ENCODE results near the gene ZNF396. TPM values are rescaled to one million over a fixed set of nuclear protein-coding genes. Genes with fewer than 3 reads are reported as not detected.

ZNF396 gene
- total RNA-seq, 1 experiment from 2014 or later, result 1.0 TPM

GRCh38 chr18:35343936-35344735 lies 33.0 kb downstream of the ZNF396 start, which contains the start of gene ZNF24 (continued):
- TF ChIP-seq, protein P1, sequence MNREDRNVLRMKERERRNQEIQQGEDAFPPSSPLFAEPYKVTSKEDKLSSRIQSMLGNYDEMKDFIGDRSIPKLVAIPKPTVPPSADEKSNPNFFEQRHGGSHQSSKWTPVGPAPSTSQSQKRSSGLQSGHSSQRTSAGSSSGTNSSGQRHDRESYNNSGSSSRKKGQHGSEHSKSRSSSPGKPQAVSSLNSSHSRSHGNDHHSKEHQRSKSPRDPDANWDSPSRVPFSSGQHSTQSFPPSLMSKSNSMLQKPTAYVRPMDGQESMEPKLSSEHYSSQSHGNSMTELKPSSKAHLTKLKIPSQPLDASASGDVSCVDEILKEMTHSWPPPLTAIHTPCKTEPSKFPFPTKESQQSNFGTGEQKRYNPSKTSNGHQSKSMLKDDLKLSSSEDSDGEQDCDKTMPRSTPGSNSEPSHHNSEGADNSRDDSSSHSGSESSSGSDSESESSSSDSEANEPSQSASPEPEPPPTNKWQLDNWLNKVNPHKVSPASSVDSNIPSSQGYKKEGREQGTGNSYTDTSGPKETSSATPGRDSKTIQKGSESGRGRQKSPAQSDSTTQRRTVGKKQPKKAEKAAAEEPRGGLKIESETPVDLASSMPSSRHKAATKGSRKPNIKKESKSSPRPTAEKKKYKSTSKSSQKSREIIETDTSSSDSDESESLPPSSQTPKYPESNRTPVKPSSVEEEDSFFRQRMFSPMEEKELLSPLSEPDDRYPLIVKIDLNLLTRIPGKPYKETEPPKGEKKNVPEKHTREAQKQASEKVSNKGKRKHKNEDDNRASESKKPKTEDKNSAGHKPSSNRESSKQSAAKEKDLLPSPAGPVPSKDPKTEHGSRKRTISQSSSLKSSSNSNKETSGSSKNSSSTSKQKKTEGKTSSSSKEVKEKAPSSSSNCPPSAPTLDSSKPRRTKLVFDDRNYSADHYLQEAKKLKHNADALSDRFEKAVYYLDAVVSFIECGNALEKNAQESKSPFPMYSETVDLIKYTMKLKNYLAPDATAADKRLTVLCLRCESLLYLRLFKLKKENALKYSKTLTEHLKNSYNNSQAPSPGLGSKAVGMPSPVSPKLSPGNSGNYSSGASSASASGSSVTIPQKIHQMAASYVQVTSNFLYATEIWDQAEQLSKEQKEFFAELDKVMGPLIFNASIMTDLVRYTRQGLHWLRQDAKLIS (CRISPR knock-in tag; IDR thresholded peaks at IDR 0.05; ENCODE audit: borderline replicate concordance), result no peak
- no peak; the same call in 1 of the 2 replicates for TF ChIP-seq MYBL2 (CRISPR knock-in tag; IDR thresholded peaks at IDR 0.05)
- TF ChIP-seq, protein P2, sequence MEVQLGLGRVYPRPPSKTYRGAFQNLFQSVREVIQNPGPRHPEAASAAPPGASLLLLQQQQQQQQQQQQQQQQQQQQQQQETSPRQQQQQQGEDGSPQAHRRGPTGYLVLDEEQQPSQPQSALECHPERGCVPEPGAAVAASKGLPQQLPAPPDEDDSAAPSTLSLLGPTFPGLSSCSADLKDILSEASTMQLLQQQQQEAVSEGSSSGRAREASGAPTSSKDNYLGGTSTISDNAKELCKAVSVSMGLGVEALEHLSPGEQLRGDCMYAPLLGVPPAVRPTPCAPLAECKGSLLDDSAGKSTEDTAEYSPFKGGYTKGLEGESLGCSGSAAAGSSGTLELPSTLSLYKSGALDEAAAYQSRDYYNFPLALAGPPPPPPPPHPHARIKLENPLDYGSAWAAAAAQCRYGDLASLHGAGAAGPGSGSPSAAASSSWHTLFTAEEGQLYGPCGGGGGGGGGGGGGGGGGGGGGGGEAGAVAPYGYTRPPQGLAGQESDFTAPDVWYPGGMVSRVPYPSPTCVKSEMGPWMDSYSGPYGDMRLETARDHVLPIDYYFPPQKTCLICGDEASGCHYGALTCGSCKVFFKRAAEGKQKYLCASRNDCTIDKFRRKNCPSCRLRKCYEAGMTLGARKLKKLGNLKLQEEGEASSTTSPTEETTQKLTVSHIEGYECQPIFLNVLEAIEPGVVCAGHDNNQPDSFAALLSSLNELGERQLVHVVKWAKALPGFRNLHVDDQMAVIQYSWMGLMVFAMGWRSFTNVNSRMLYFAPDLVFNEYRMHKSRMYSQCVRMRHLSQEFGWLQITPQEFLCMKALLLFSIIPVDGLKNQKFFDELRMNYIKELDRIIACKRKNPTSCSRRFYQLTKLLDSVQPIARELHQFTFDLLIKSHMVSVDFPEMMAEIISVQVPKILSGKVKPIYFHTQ (CRISPR knock-in tag; IDR thresholded peaks at IDR 0.05), result 0 out of 2 replicates have a peak, but pooled peaks have one; percentile 34
- TF ChIP-seq E2F1 (CRISPR knock-in tag; IDR thresholded peaks at IDR 0.05), result 0 out of 2 replicates have a peak, but pooled peaks have one; percentile 46
- TF ChIP-seq, protein P3, sequence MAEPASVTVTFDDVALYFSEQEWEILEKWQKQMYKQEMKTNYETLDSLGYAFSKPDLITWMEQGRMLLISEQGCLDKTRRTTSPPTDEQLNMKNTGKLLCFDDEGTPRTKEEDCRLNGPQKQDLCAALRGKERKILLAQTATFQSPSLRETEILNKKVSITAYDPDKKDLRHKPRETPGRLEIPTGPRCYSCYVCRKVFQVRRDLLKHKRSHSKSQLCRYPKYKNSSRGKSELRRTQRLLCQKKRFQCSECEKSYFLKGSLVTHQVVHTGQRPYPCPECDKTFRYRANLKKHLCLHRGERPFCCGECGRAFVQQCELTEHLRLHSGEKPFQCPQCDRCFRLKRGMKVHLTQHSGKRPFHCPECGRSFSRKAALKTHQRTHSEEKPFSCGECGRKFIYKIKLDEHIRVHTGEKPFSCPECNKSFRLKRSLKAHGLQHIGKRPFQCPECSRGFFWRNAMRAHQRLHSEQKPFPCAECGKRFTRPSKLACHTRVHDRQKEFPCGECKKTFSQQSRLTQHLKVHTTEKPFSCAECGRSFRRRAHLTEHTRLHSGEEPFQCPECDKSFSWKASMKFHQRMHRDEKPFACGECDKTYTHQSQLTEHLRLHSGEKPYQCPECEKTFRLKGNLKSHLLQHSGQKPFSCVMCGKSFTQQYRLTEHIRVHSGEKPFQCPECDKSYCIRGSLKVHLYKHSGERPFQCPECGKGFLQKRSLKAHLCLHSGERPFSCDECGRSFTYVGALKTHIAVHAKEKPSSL (CRISPR knock-in tag; conservative IDR thresholded peaks at IDR 0.05), result no peak
- TF ChIP-seq, protein P4, sequence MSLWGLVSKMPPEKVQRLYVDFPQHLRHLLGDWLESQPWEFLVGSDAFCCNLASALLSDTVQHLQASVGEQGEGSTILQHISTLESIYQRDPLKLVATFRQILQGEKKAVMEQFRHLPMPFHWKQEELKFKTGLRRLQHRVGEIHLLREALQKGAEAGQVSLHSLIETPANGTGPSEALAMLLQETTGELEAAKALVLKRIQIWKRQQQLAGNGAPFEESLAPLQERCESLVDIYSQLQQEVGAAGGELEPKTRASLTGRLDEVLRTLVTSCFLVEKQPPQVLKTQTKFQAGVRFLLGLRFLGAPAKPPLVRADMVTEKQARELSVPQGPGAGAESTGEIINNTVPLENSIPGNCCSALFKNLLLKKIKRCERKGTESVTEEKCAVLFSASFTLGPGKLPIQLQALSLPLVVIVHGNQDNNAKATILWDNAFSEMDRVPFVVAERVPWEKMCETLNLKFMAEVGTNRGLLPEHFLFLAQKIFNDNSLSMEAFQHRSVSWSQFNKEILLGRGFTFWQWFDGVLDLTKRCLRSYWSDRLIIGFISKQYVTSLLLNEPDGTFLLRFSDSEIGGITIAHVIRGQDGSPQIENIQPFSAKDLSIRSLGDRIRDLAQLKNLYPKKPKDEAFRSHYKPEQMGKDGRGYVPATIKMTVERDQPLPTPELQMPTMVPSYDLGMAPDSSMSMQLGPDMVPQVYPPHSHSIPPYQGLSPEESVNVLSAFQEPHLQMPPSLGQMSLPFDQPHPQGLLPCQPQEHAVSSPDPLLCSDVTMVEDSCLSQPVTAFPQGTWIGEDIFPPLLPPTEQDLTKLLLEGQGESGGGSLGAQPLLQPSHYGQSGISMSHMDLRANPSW (CRISPR knock-in tag; conservative IDR thresholded peaks at IDR 0.05; ENCODE audit: low read depth), result no peak
- peak; percentile 92; the same call in 1 of the 2 replicates for TF ChIP-seq ARID4B (CRISPR knock-in tag; IDR thresholded peaks at IDR 0.05; ENCODE audit: borderline replicate concordance)
- TF ChIP-seq ZNF121 (CRISPR knock-in tag; IDR thresholded peaks at IDR 0.05), result no peak
- TF ChIP-seq ZNF138 (CRISPR knock-in tag; conservative IDR thresholded peaks at IDR 0.05), result no peak
- TF ChIP-seq ERG (CRISPR knock-in tag; IDR thresholded peaks at IDR 0.05), result peak; percentile 59; the same call in 1 of the 2 replicates
- peak; percentile 67; the same call in 1 of the 2 replicates for TF ChIP-seq SP1 (CRISPR knock-in tag; conservative IDR thresholded peaks at IDR 0.05)
